Measurements from ENCODE around the gene TCF7L1.

TCF7L1 gene

DNA sequence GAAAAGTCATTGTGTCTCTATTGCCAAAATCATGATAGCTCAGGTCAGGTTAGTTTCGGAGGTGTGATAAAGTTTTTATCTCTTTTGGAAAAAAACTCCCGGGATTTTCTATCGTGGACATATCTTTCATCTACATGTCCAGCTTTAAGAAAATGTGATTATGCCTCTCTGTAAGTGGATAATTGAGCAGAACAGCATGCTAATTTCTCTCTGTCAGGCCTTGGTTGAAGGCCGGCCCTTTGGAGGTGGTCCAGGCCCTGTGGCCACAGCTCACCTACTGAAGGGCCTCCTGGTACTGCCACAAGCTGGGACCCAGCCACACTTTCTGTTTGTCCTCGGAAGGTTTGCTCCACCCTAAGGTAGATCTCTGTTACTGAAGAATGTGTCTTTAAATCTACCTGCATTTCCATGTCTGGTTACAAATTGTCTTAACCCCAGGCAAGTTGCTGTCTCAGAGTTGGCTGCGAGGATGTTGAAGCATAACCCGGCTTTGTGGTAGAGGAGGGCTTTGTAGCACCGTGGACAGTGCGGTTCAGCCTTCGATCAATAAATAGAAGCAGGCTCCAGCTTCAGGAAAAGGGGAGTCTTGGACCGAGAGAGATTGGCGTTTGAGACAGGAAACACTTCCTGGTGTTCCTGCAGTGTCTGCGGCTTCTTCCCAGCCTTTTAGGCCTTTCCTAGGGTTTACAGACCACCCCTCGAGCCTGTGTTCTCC, 25.5 kb downstream of the TCF7L1 start:
- Mint-ChIP-seq H3K27ac (ENCODE audit: low read depth) (no peak overlapping the region), H3K36me3 (ENCODE audit: insufficient read depth) (no peaks in the 10 kb centered on the region), H3K9me3 (no peaks in the 10 kb centered on the region), H3K4me1 (no peaks in the 10 kb centered on the region), H3K27me3 (peaks cover 31% of the 10 kb centered on the region), H3K4me3 (no peak overlapping the region)
- DNase-seq (ENCODE audit: low spot score in 2 of 2) (no peak), ATAC-seq (replicated peaks; ENCODE audit: extremely low read depth, poor library complexity, severe bottlenecking) (no peak)

DNA sequence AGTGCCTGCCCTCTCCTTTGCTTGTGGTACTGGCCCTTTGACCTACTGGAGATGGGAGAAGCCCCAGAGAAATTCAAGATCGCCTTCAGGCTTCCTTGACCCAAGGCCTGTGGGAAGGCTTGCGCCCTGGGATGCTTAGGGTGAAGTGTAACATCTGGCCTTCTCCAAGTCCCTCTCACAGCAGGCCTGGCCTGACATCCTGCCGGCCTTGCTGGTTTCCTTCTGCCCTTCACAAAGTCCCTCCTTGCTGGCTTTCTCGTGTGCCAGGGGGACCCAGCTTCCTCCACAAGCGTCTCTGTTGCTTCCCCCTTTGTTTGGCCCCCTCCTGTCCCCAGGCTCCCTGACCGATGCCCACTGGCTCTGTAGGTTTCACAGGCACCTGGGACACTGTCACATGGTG, 26.4 kb downstream of the TCF7L1 start:
- no peak for ATAC-seq (replicated peaks; ENCODE audit: extremely low read depth, poor library complexity, severe bottlenecking)
- peak overlapping the region; percentile 42 for H3K27ac Mint-ChIP-seq (ENCODE audit: low read depth)
- no peak for DNase-seq (ENCODE audit: low spot score in 2 of 2)
- no peaks in the 10 kb centered on the region for H3K4me1 Mint-ChIP-seq
- peaks cover 29% of the 10 kb centered on the region for H3K27me3 Mint-ChIP-seq
- no peaks in the 10 kb centered on the region for H3K36me3 Mint-ChIP-seq (ENCODE audit: insufficient read depth)
- H3K4me3 Mint-ChIP-seq: no peak overlapping the region
- no peaks in the 10 kb centered on the region for H3K9me3 Mint-ChIP-seq

DNA sequence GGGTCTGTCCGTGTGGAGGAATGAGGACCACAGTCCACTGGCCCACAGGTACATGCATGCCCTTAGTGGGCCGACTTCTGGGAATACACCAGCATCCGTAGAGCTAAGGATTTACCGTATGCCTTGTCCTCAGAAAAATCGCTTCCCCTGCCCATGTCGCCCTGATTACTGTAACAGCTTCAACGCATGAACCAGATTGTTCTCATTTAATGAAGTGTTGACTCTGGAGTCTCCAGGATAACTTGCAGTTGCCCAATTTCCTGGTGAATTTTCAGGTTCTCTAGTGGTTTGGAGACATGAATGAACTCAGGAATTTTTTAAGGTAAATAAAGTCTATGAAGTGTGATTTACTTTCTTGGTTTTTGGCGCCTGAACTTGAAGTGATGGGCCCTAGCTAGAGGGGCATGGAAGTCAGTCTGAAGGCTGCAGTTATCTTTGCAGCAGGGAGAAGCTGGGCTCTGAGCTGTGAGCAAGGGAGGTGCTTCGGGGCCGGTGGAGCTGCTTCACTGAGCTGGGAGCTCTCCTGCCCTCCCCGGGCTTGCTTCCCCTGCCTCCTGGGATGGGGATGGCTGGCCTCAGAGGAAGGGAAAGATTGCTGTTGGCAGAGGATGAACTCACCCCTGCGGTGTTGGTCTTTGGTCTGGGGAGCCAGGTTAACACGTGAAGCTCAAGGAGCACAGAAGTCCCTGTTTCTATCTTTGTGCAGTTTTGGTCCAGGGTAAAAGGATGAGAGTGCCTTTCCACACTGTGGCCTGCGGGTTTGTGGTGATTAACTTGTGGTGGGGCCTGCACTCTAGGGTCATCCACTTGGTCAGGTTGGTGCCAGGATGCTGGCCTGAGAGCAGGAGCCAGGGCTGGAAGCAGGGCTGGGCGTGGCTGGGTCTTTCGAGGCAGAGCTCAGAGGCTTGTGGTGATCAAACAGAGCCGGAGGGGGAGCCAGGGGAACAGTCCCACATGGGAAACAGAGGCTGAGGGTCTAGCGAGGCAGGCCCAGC, 28.1 kb downstream of the TCF7L1 start:
- ATAC-seq (replicated peaks; ENCODE audit: extremely low read depth, poor library complexity, severe bottlenecking) (no peak), DNase-seq (ENCODE audit: low spot score in 2 of 2) (no peak)
- H3K4me3 Mint-ChIP-seq: no peak overlapping the region
- no peaks in the 10 kb centered on the region for H3K36me3 Mint-ChIP-seq (ENCODE audit: insufficient read depth)
- H3K9me3 Mint-ChIP-seq: no peaks in the 10 kb centered on the region
- H3K4me1 Mint-ChIP-seq: no peaks in the 10 kb centered on the region
- no peak overlapping the region for H3K27ac Mint-ChIP-seq (ENCODE audit: low read depth)
- peaks cover 35% of the 10 kb centered on the region for H3K27me3 Mint-ChIP-seq

DNA sequence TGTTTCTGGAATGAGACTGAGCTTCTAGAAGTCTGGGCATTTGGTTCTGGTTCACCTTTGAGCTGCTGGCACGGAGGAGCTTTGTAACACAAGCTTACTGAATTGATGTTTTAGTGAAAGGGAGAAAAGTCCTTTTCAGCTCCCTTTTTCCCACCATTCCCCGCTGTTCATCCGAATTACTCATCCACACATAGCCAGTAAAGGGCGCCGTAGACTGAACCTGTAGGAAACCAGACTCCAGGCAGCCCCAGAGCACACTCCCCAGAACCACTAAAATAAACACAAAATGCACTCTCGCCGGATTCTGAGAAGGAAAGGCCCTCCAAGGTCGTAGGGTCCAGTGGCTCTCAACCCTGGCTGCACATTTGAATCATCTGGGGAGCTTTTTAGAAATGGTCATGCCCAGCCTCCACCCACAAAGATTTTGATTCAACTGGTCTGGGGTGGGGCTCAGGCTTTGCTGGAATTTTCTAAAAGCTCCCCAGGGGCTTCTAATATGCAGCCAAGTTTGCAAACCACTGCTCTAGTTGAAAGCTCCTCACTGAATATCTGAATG, 29.6 kb downstream of the TCF7L1 start:
- H3K27me3 Mint-ChIP-seq: peaks cover 51% of the 10 kb centered on the region
- no peak overlapping the region for H3K4me3 Mint-ChIP-seq
- H3K36me3 Mint-ChIP-seq (ENCODE audit: insufficient read depth): no peaks in the 10 kb centered on the region
- H3K27ac Mint-ChIP-seq (ENCODE audit: low read depth): no peak overlapping the region
- ATAC-seq (replicated peaks; ENCODE audit: extremely low read depth, poor library complexity, severe bottlenecking) (no peak), DNase-seq (ENCODE audit: low spot score in 2 of 2) (no peak)
- H3K4me1 Mint-ChIP-seq: no peaks in the 10 kb centered on the region
- H3K9me3 Mint-ChIP-seq: no peaks in the 10 kb centered on the region

DNA sequence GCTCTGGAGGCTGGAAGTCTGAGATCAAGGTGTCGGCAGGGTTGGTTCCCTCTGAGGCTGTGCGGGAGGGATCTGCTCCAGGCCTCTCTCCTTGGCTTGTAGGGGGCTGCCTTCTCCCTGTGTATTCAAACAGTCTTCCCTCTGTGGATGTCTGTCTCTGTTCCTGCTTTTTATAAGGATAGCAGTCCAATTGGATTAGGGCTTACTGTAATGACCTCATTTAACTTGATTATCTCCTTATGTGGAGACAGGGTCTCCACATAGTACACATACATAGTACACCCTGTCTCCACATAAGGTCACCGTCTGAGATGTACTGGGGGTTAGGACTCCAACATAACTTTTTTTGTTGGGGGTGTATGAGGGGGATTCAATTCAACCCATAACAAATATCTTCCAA, 30.5 kb downstream of the TCF7L1 start:
- H3K27ac Mint-ChIP-seq (ENCODE audit: low read depth): no peak overlapping the region
- ATAC-seq (replicated peaks; ENCODE audit: extremely low read depth, poor library complexity, severe bottlenecking): no peak
- peaks cover 60% of the 10 kb centered on the region for H3K27me3 Mint-ChIP-seq
- DNase-seq (ENCODE audit: low spot score in 2 of 2): no peak
- H3K36me3 Mint-ChIP-seq (ENCODE audit: insufficient read depth): no peaks in the 10 kb centered on the region
- no peaks in the 10 kb centered on the region for H3K4me1 Mint-ChIP-seq
- no peaks in the 10 kb centered on the region for H3K9me3 Mint-ChIP-seq
- H3K4me3 Mint-ChIP-seq: no peak overlapping the region

DNA sequence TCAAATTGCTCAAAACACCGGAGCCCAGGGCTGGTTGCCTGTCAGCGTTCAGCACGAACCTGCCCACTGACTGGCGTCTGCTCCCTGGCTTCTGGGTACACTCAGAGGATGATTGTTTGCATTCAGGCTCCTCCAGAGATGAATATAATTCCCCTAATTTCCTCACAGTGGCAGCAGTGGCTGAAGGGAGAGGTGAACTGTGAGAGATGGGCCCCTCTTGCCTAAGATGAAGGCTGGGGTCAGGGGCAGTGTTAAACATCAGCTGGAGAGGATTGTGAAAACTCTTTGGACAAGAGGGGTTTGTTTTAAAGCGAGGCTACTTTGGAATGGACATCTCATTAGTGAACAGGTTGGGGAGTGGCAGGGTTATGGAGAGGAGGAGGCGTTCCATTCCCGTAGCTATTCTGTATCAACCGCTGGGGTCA, 31.0 kb downstream of the TCF7L1 start:
- Mint-ChIP-seq H3K9me3 (no peaks in the 10 kb centered on the region), H3K4me3 (no peak overlapping the region), H3K4me1 (no peaks in the 10 kb centered on the region), H3K27me3 (peaks cover 64% of the 10 kb centered on the region), H3K36me3 (ENCODE audit: insufficient read depth) (no peaks in the 10 kb centered on the region), H3K27ac (ENCODE audit: low read depth) (no peak overlapping the region)
- DNase-seq (ENCODE audit: low spot score in 2 of 2) (no peak), ATAC-seq (replicated peaks; ENCODE audit: extremely low read depth, poor library complexity, severe bottlenecking) (no peak)

DNA sequence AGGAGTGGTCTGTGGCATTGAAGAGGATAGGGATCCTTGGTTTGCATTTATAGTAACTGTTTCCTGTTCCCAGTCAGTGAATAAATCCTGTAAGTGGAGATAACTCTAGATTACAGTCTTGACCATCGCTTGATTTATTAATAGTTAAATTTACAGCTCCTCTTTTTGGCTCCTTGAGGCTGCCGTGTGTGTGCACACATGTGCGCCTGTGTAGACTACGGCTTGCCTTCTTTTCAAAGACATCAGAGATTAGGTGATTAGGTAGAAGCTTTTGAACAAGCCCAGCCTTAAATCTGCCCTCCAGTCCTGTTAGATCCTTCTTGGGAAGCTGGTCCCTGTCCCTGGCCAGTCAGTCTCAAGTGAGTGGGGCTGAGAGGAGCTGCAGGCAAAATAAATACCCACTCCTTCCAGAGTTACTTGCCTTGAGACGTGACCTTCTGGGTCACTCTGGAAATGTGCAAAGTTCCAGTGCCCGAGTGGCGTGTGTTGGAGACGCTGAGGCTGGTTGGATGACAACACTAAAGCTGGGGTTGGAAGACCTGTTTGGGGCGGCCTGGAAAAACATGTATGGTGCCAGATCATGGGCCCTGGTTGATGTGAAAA, 32.0 kb downstream of the TCF7L1 start:
- no peak overlapping the region for H3K27ac Mint-ChIP-seq (ENCODE audit: low read depth)
- no peaks in the 10 kb centered on the region for H3K4me1 Mint-ChIP-seq
- H3K27me3 Mint-ChIP-seq: peaks cover 67% of the 10 kb centered on the region
- DNase-seq (ENCODE audit: low spot score in 2 of 2) (no peak), ATAC-seq (replicated peaks; ENCODE audit: extremely low read depth, poor library complexity, severe bottlenecking) (no peak)
- no peak overlapping the region for H3K4me3 Mint-ChIP-seq
- no peaks in the 10 kb centered on the region for H3K36me3 Mint-ChIP-seq (ENCODE audit: insufficient read depth)
- no peaks in the 10 kb centered on the region for H3K9me3 Mint-ChIP-seq

DNA sequence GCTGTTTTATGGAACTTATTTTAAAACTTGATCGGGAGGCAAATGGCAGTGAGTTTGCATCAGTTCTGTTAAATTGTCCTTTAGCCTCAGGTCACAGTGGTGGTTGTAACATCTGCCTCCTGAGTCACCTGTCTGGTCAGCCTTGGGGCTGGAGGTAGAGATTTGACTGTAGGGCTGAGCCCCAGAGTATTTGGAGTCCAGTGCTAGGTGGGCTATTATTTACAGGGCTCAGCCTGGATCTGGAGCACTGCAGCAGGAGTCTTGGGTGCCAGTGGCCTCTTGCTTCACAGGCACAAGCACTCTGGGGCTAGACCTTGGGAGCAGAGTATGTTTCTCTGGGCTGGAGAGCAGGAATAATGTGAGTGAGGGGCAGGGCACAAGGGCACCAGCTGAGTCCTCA, 32.8 kb downstream of the TCF7L1 start:
- Mint-ChIP-seq H3K9me3 (no peaks in the 10 kb centered on the region), H3K4me1 (no peaks in the 10 kb centered on the region), H3K27ac (ENCODE audit: low read depth) (no peak overlapping the region), H3K27me3 (peaks cover 67% of the 10 kb centered on the region), H3K36me3 (ENCODE audit: insufficient read depth) (no peaks in the 10 kb centered on the region), H3K4me3 (no peak overlapping the region)
- DNase-seq (ENCODE audit: low spot score in 2 of 2) (no peak), ATAC-seq (replicated peaks; ENCODE audit: extremely low read depth, poor library complexity, severe bottlenecking) (no peak)

DNA sequence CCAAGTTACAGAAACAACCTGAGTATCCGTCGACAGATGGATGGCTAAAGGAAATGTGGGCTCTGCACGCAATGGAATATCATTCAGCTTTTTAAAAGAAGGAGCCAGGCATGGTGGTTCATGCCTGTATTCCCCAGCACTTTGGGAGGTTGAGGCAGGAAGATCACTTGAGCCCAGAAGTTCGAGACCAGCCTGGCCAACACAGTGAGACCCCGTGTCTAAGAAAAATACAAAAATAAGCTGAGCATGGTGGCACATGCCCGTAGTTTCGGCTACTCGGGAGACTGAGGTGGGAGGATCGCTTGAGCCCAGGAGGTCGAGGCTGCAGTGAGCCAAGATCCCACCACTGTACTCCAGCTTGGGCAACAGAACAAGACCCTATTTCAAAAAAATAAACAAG, 34.3 kb downstream of the TCF7L1 start:
- Mint-ChIP-seq H3K27me3 (peaks cover 63% of the 10 kb centered on the region), H3K36me3 (ENCODE audit: insufficient read depth) (no peaks in the 10 kb centered on the region)
- no peak for ATAC-seq (replicated peaks; ENCODE audit: extremely low read depth, poor library complexity, severe bottlenecking)

DNA sequence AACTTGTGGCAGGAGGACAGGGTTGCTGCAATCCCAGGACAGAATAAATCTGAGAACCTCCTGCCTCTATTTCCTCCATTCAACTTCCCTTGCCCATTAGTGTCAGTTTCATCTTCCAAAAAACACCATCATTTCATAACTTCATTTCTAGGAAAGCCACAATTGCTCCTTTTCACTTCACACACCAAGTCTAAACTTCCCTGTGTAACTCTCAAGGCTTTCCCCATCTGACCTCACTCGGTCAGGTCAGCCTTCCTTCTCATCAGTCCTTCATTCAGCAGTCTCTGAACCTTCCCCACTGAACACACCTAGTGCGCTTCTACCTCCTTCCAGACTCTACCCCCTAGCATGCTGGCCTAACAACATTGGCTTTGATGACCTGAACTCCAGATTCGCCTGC, 35.8 kb downstream of the TCF7L1 start:
- Mint-ChIP-seq H3K4me3 (no peak overlapping the region), H3K36me3 (ENCODE audit: insufficient read depth) (no peaks in the 10 kb centered on the region), H3K4me1 (no peaks in the 10 kb centered on the region), H3K27me3 (peaks cover 57% of the 10 kb centered on the region), H3K27ac (ENCODE audit: low read depth) (no peak overlapping the region), H3K9me3 (no peaks in the 10 kb centered on the region)
- DNase-seq (ENCODE audit: low spot score in 2 of 2) (no peak), ATAC-seq (replicated peaks; ENCODE audit: extremely low read depth, poor library complexity, severe bottlenecking) (no peak)

More for the DNA sequence above, 34.3 kb downstream of the TCF7L1 start:
- no peak overlapping the region for H3K4me3 Mint-ChIP-seq
- no peaks in the 10 kb centered on the region for H3K9me3 Mint-ChIP-seq
- no peak for DNase-seq (ENCODE audit: low spot score in 2 of 2)
- H3K4me1 Mint-ChIP-seq: no peaks in the 10 kb centered on the region
- H3K27ac Mint-ChIP-seq (ENCODE audit: low read depth): no peak overlapping the region

DNA sequence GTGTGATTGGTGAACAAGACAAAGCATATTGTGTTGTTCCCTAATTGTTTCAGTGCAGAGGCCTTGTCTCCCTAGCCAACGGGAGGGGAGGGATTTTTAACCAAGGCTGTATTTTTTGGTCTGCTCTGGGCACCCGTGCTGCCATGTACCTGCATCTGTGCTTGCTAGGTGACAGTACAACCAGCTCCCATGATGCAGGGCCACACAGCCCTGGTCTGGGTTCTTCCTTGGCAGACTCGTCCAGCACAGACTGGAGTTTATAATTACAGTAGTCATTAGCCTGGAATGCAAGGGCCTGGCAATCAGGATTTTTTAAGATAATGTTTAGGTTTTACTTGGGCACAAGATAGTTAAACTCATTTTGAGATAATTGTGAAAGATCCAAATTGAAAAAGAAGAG, 36.4 kb downstream of the TCF7L1 start:
- Mint-ChIP-seq H3K9me3 (no peaks in the 10 kb centered on the region), H3K36me3 (ENCODE audit: insufficient read depth) (no peaks in the 10 kb centered on the region), H3K4me3 (no peak overlapping the region), H3K27ac (ENCODE audit: low read depth) (no peak overlapping the region), H3K27me3 (peaks cover 59% of the 10 kb centered on the region), H3K4me1 (no peaks in the 10 kb centered on the region)
- ATAC-seq (replicated peaks; ENCODE audit: extremely low read depth, poor library complexity, severe bottlenecking) (no peak), DNase-seq (ENCODE audit: low spot score in 2 of 2) (no peak)

DNA sequence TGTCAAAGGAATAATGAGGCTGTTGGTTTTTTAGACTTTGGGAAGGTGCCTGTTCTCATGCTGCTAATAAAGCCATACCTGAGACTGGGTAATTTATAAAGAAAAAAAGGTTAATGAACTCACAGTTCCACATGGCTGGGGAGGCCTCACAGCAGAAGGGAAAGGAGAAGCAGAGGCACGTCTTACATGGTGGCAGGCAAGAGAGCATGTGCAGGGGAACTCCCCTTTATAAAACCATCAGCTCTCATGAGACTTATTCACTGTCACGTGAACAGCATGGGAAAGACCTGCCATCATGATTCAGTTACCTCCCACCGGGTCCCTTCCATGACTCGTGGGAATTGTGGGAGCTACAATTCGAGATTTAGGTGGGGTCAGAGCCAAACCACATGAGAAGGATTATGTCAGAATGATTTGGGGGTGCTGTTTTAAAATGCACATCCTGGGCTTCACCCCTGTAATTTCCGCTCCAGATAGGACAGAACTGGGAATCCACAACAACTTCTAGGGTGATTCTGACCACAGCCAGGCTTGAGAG, 37.8 kb downstream of the TCF7L1 start:
- Mint-ChIP-seq H3K27ac (ENCODE audit: low read depth) (no peak overlapping the region), H3K27me3 (peaks cover 70% of the 10 kb centered on the region), H3K4me1 (no peaks in the 10 kb centered on the region), H3K4me3 (no peak overlapping the region), H3K9me3 (no peaks in the 10 kb centered on the region), H3K36me3 (ENCODE audit: insufficient read depth) (no peaks in the 10 kb centered on the region)
- no peak for DNase-seq (ENCODE audit: low spot score in 2 of 2)
- no peak for ATAC-seq (replicated peaks; ENCODE audit: extremely low read depth, poor library complexity, severe bottlenecking)

All from central memory CD8-positive, alpha-beta T cell (primary cell).